Type B pancreatic cell (in vitro differentiated cells): Measurements from ENCODE around the gene SIK3. TPM values are rescaled to one million over a fixed set of nuclear protein-coding genes. Genes with fewer than 3 reads are reported as not detected.
A peak's percentile ranks its signal among the peaks of the same experiment; 100 is the strongest.

ENCODE experiments used
- DNase-seq: peaks from one replicate; pipeline ENCODE4 v3.0.0; 2021; ENCODE audit warnings: mixed read lengths; ENCODE audit not compliant: unreplicated experiment; ENCODE audit errors: extremely low spot score
- H3K27ac Mint-ChIP-seq: 2 replicates; pipeline ENCODE4 v1.8.0; 2021; ENCODE audit warnings: mild to moderate bottlenecking, mixed read lengths
- H3K27me3 Mint-ChIP-seq: 2 replicates; pipeline ENCODE4 v1.8.0; 2021; ENCODE audit warnings: mixed read lengths
- H3K36me3 Mint-ChIP-seq: 2 replicates; pipeline ENCODE4 v1.8.0; 2021; ENCODE audit warnings: mixed read lengths
- H3K4me1 Mint-ChIP-seq: one replicate; pipeline ENCODE4 v1.8.0; 2021; ENCODE audit warnings: mixed read lengths; ENCODE audit not compliant: unreplicated experiment
- H3K4me3 Mint-ChIP-seq: 2 replicates; pipeline ENCODE4 v1.8.0; 2021; ENCODE audit warnings: mild to moderate bottlenecking, mixed read lengths
- H3K9me3 Mint-ChIP-seq: 2 replicates; pipeline ENCODE4 v1.8.0; 2021; ENCODE audit warnings: mixed read lengths
- total RNA-seq: library from RNA; stranded (reverse); gene quantifications from 2 replicates; pipeline ENCODE4 v1.2.1, GENCODE V29; 2021; ENCODE audit warnings: low replicate concordance
- TF ChIP-seq, protein P1 (sequence below): fragments of 200-600 bp; sonication (generic); conservative IDR thresholded peaks from 2 replicates; pipeline ENCODE4 v1.5.0; 2021; ENCODE audit warnings: antibody characterized with exemption, mild to moderate bottlenecking

SIK3 gene
- total RNA-seq, 1 donor from 2014 or later = 39.9 TPM

DNA sequence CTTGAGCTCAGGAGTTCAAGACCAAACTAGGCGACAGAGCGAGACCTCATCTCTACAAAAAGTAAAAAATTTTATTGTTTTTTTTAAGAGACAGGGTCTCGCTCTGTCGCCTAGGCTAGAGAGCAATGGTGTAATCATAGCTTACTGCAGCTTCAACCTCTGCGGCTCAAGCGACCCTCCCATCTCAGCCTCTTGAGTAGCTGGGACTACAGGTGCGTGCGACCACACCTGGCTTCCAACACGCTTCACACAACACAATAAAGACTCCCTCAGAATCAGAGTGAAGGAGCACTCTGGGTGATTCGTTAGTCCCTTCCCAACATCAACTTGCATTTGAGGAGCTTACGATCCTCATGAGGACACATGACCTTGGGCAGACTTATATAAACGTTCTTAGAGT lies 181.3 kb downstream of the SIK3 start:
- no peak for DNase-seq
- Mint-ChIP-seq H3K27me3 (no peaks in the 10 kb centered on the region), H3K27ac (no peak overlapping the region), H3K9me3 (no peaks in the 10 kb centered on the region), H3K36me3 (peaks cover 6% of the 10 kb centered on the region), H3K4me3 (no peak overlapping the region), H3K4me1 (peaks cover 23% of the 10 kb centered on the region)
- TF ChIP-seq, protein P1, sequence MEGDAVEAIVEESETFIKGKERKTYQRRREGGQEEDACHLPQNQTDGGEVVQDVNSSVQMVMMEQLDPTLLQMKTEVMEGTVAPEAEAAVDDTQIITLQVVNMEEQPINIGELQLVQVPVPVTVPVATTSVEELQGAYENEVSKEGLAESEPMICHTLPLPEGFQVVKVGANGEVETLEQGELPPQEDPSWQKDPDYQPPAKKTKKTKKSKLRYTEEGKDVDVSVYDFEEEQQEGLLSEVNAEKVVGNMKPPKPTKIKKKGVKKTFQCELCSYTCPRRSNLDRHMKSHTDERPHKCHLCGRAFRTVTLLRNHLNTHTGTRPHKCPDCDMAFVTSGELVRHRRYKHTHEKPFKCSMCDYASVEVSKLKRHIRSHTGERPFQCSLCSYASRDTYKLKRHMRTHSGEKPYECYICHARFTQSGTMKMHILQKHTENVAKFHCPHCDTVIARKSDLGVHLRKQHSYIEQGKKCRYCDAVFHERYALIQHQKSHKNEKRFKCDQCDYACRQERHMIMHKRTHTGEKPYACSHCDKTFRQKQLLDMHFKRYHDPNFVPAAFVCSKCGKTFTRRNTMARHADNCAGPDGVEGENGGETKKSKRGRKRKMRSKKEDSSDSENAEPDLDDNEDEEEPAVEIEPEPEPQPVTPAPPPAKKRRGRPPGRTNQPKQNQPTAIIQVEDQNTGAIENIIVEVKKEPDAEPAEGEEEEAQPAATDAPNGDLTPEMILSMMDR = no peak

DNA sequence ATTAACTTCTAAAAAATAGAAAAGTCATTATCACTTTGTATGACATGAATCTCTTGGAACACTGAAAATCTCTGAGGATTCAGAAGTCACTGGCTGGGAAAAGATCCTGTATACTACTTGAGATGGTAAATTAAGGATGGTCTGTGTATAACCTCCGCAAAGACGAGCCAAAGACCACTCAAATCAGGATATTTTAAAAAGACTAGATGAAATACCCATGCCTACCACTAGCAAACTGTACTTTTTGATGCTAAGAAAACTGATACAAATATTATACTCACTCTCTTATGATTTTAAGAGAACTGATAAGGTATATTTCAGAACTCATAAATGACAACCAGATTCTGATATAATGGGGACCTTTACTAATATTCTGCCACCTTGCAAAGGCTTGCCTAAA lies 182.2 kb downstream of the SIK3 start:
- H3K27me3 Mint-ChIP-seq = no peaks in the 10 kb centered on the region
- peaks cover 27% of the 10 kb centered on the region for H3K4me1 Mint-ChIP-seq
- TF ChIP-seq, protein P1 = peak; percentile 48
- no peak overlapping the region for H3K27ac Mint-ChIP-seq
- H3K36me3 Mint-ChIP-seq = peaks cover 6% of the 10 kb centered on the region
- no peak for DNase-seq
- no peak overlapping the region for H3K4me3 Mint-ChIP-seq
- H3K9me3 Mint-ChIP-seq = no peaks in the 10 kb centered on the region

DNA sequence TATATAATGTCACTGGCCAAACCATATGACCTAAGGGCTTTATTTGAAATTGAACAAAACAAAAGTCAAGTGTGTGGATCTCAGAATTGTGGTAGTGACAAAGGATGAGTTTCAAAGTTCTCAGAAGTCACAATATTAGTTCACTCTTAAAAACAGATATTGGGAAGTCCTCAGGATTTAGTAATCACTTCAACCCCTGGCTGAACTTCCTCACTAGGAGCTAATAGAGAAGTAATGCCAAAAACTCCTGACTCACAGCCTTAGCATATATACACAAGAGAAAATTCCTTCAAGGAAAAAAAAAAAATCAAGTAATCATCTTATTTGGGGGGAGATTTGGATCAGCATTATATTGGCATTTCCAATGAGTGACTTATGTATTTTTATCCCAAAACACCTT lies 185.2 kb downstream of the SIK3 start:
- Mint-ChIP-seq H3K4me3 (no peak overlapping the region), H3K27me3 (no peaks in the 10 kb centered on the region), H3K4me1 (peaks cover 29% of the 10 kb centered on the region), H3K36me3 (no peaks in the 10 kb centered on the region), H3K27ac (no peak overlapping the region), H3K9me3 (peaks cover 5% of the 10 kb centered on the region)
- no peak for DNase-seq
- TF ChIP-seq, protein P1 = no peak

DNA sequence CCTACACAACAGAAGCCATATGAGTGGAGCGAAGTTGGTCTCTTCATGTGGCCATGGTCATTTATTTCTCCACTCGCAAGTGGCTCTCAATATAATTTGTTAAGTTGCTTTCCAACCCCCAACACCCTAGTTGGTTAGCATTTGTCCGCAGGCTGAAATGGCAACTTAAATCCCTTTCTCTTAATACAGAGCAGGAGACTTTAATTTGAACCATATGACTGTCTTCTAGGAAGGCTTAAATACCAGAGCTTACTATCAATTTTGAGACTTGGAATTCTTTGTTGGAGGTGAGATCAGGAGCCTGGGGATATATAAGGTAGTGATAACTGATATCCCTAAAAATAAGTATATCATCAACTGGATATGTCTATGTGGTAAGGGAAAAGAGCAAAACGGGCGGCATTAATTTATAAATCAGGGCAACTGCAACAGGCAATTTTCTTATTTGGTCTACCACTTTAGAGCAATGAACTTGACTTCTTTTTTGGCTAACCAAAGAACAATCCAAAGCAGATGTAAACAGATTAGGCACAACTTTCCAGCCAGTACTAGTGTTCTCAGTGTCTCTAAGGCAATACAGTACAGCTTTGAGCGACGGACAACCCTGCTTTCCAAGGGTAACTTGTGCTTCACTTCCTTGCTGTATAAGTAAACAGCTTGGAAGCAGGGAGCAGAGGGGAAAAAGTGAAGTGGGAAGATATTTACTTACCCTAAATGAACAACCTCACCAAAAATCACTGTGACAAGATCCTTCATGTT lies 186.1 kb downstream of the SIK3 start:
- Mint-ChIP-seq H3K27ac (no peak overlapping the region), H3K27me3 (no peaks in the 10 kb centered on the region), H3K4me3 (peak overlapping the region; percentile 23), H3K36me3 (no peaks in the 10 kb centered on the region), H3K4me1 (peaks cover 29% of the 10 kb centered on the region), H3K9me3 (peaks cover 5% of the 10 kb centered on the region)
- DNase-seq = no peak
- TF ChIP-seq, protein P1 = no peak

DNA sequence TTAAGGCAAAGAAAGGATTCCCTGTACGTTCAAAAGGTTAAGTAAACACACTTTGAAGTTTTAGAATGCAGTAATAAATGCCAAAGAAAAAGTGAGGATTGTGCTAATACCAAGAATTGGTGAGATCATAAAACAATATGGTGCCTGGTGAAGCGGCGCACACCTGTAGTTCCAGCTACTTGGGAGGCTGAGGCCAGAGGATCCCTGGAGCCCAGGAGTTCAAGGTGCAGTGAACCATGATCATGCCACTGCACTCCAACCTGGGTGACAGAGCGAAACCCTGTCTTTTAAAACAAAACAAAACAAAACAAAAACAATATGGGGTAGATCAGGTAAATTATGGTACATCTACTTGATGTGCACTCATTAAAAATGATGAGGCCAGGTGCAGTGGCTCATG lies 187.4 kb downstream of the SIK3 start:
- no peak overlapping the region for H3K4me3 Mint-ChIP-seq
- no peak overlapping the region for H3K27ac Mint-ChIP-seq
- H3K4me1 Mint-ChIP-seq = peaks cover 29% of the 10 kb centered on the region
- no peaks in the 10 kb centered on the region for H3K27me3 Mint-ChIP-seq
- peaks cover 5% of the 10 kb centered on the region for H3K9me3 Mint-ChIP-seq
- no peak for DNase-seq
- TF ChIP-seq, protein P1 = no peak
- no peaks in the 10 kb centered on the region for H3K36me3 Mint-ChIP-seq
